ENCODE data around the gene DUS2.

The DUS2 gene

DNA sequence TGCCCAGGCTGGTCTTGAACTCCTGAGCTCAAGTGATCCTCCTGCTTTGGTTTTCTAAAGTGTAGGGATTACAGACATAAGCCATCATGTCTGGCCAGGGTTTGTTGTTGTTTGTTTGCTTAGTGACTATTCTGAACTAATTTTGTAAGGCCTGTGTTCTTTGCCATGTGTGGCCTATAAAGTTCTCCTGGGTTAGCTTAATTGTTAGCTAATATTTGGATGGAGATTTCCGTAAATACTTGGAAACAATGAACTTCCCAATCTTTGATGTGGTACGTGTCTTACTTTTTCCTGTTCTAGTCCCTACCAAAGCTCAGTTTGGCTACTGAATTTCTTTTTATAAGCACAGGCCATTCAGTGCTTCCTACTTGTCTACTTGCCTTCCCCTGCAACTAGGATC lies 24.9 kb downstream of the DUS2 start:
- H3K4me3 ChIP-seq (ENCODE audit: control insufficient read depth, low read depth, low read length) = no peak overlapping the region

DNA sequence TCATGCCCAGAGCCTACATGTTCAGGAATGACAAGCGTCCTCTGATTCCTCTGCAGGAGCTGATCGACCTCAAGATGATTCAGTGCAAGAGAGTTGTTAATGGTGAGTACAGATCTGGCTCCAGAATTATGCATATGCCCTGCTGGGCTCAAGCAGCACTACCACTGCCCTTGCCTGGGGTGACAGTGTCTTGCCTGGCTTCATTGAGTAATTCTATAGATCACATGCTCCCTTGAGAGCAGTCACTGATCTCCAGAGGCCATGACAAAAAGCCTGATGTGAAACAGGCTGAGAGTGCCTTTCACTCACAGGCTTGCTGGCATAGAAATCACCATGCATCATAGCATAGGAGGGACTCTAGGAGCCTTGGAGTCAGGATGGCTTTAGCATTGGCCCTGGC lies 26.4 kb downstream of the DUS2 start:
- TF ChIP-seq, protein P1, sequence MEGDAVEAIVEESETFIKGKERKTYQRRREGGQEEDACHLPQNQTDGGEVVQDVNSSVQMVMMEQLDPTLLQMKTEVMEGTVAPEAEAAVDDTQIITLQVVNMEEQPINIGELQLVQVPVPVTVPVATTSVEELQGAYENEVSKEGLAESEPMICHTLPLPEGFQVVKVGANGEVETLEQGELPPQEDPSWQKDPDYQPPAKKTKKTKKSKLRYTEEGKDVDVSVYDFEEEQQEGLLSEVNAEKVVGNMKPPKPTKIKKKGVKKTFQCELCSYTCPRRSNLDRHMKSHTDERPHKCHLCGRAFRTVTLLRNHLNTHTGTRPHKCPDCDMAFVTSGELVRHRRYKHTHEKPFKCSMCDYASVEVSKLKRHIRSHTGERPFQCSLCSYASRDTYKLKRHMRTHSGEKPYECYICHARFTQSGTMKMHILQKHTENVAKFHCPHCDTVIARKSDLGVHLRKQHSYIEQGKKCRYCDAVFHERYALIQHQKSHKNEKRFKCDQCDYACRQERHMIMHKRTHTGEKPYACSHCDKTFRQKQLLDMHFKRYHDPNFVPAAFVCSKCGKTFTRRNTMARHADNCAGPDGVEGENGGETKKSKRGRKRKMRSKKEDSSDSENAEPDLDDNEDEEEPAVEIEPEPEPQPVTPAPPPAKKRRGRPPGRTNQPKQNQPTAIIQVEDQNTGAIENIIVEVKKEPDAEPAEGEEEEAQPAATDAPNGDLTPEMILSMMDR (conservative IDR thresholded peaks at IDR 0.05; ENCODE audit: control insufficient read depth, insufficient read depth, low read depth, low read length) = no peak
- DNase-seq (ENCODE audit: low read depth) = no peak

More for the DNA sequence above, 24.9 kb downstream of the DUS2 start:
- DNase-seq (ENCODE audit: low read depth) = no peak
- TF ChIP-seq, protein P1 (conservative IDR thresholded peaks at IDR 0.05; ENCODE audit: control insufficient read depth, insufficient read depth, low read depth, low read length) = no peak

DNA sequence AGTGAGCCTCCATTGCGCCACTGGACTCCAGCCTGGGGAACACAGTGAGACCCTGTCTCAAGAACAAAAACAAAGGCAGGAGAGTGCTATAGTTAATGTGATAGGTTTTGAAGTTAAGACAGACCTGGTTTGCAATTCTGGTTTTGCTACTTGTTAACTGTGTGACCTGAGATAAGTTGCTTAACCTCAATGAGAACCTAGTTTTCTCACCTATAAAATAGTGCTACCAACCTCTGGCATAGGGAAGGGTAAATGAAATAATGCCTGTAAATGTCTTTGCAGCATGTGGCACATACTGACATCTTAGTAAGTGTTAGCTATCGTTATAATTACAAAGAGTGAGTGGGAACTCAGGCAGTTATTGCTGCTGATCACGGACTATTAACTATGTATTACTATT lies 32.3 kb downstream of the DUS2 start:
- no peak overlapping the region for H3K4me3 ChIP-seq (ENCODE audit: control insufficient read depth, low read depth, low read length)
- DNase-seq (ENCODE audit: low read depth) = no peak
- TF ChIP-seq, protein P1 (conservative IDR thresholded peaks at IDR 0.05; ENCODE audit: control insufficient read depth, insufficient read depth, low read depth, low read length) = no peak

More for the DNA sequence above, 26.4 kb downstream of the DUS2 start:
- H3K4me3 ChIP-seq (ENCODE audit: control insufficient read depth, low read depth, low read length) = no peak overlapping the region

DNA sequence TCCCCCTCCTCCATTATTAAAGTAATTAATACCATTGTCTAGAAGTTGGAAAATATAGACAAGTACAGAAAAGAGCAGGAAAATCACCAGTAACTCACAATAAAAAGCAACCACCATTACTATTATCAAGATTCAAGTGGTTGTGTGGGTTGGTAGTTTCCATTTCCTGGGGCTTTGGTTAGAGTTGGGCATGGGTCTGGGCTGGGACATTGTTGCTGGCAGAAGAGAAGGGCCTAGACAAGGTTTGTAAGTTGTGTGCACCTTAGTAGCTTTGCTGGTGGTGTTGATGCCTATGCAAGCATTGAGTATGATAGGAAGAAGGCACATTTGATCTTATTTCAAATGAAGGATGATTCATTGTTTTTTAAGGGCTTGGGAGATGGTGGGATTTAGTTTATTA lies 36.7 kb downstream of the DUS2 start:
- no peak for DNase-seq (ENCODE audit: low read depth)
- TF ChIP-seq, protein P1 (conservative IDR thresholded peaks at IDR 0.05; ENCODE audit: control insufficient read depth, insufficient read depth, low read depth, low read length) = no peak
- no peak overlapping the region for H3K4me3 ChIP-seq (ENCODE audit: control insufficient read depth, low read depth, low read length)

DNA sequence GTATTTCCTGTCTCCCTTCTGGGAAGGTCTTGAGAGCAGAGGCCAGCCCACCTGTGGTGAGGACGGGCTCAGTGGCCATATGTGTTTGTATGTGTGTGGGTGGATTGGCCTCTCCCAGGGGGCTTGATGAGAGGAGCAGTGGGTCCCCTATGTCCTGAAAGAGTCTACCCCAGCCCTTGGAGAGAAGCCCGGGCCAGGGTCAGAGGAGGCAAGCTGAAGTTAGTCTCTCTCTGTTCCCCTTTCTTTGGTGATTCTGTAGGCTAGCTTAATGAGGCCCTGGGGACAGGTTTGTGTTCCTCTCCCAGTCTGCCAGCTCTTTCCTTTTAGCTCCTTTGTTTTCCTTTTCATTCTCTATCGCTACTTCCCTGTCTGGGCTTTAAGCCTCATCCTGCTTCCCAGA lies 38.3 kb downstream of the DUS2 start:
- H3K4me3 ChIP-seq (ENCODE audit: control insufficient read depth, low read depth, low read length) = no peak overlapping the region
- DNase-seq (ENCODE audit: low read depth) = no peak
- TF ChIP-seq, protein P1 (conservative IDR thresholded peaks at IDR 0.05; ENCODE audit: control insufficient read depth, insufficient read depth, low read depth, low read length) = no peak

DNA sequence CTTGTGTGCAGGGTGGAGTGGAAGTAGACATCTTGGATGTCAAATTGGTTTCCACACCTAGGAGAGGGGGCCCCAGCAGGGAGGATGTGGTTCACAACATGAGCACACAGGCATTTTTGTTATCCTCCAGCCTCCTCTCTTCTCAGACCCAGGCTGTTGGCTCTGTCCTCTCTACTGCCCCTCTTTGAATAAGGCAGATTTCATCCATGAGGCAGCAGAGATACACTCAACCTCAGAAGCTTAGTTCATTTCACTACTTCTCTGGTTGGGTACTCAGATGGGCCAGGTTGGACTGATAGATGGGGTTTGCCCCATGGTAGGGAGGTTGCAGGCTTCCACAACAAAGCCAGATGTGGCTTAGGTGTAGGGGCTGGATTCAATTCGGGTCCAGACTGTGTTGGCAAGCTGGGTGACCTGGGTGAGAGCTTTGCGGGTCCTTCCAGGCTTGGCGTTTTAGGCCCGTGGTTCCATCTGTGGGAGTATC lies 39.9 kb downstream of the DUS2 start:
- H3K4me3 ChIP-seq (ENCODE audit: control insufficient read depth, low read depth, low read length) = no peak overlapping the region
- TF ChIP-seq, protein P1 (conservative IDR thresholded peaks at IDR 0.05; ENCODE audit: control insufficient read depth, insufficient read depth, low read depth, low read length) = no peak
- no peak for DNase-seq (ENCODE audit: low read depth)

All from fibroblast of mammary gland (primary cell).